Fibroblast of lung (primary cell): ENCODE data around the gene ZBTB33. TPM values are rescaled to one million over a fixed set of nuclear protein-coding genes. Genes with fewer than 3 reads are reported as not detected.

ENCODE experiments used
- DNase-seq, 2 donors: peaks; one replicate each; pipeline versions ENCODE4 v3.0.0 to v3.0.0-alpha.2; 2010; ENCODE audit warnings: low read depth in 2 of 2
- H2AFZ ChIP-seq: 2 replicates; pipeline ENCODE4 v1.5.1; 2012; ENCODE audit warnings: low read length, control low read depth, inconsistent platforms
- H3K27ac ChIP-seq: 2 replicates; pipeline ENCODE4 v1.5.1; 2011; ENCODE audit warnings: low read length, control low read depth; ENCODE audit not compliant: insufficient read depth
- H3K27me3 ChIP-seq: 2 replicates; pipeline ENCODE4 v1.5.1; 2011; ENCODE audit warnings: mild to moderate bottlenecking, low read length; ENCODE audit not compliant: control insufficient read depth, insufficient read depth
- H3K36me3 ChIP-seq: 2 replicates; pipeline ENCODE4 v1.5.1; 2011; ENCODE audit warnings: low read length; ENCODE audit not compliant: control insufficient read depth, insufficient read depth
- H3K4me1 ChIP-seq: 2 replicates; pipeline ENCODE4 v1.5.1; 2011; ENCODE audit warnings: low read length; ENCODE audit not compliant: control insufficient read depth, insufficient read depth; ENCODE audit errors: extremely low read depth
- H3K4me2 ChIP-seq: 2 replicates; pipeline ENCODE4 v1.5.1; 2011; ENCODE audit warnings: low read length, control low read depth; ENCODE audit not compliant: insufficient read depth; ENCODE audit errors: extremely low read depth
- H3K4me3 ChIP-seq, 4 experiments: fragments of 200-600 bp in 1 of 4; sonication (generic) in 1 of 4; replicated peaks in 1 of 4; 2 replicates each; pipeline ENCODE4 v1.5.1; 2011 to 2016; ENCODE audit warnings: low read length in 4 of 4, low read depth in 3 of 4, mild to moderate bottlenecking in 3 of 4, control low read depth in 2 of 4, inconsistent platforms in 1 of 4, mixed read lengths in 1 of 4; ENCODE audit not compliant: insufficient read depth in 1 of 4; ENCODE audit errors: control extremely low read depth in 1 of 4
- H3K79me2 ChIP-seq: 2 replicates; pipeline ENCODE4 v1.5.1; 2012; ENCODE audit warnings: mild to moderate bottlenecking, low read length, inconsistent platforms; ENCODE audit not compliant: control insufficient read depth, insufficient read depth
- H3K9ac ChIP-seq: 2 replicates; pipeline ENCODE4 v1.5.1; 2011; ENCODE audit warnings: mild to moderate bottlenecking, low read length, control low read depth; ENCODE audit not compliant: insufficient read depth
- H3K9me3 ChIP-seq: 2 replicates; pipeline ENCODE4 v1.5.1; 2012; ENCODE audit warnings: low read depth, low read length; ENCODE audit not compliant: control insufficient read depth, insufficient read depth
- H4K20me1 ChIP-seq: 2 replicates; pipeline ENCODE4 v1.5.1; 2011; ENCODE audit warnings: low read length; ENCODE audit not compliant: control insufficient read depth, insufficient read depth; ENCODE audit errors: extremely low read depth
- CTCF ChIP-seq, 2 donors: IDR thresholded peaks in 1 of 2; conservative IDR thresholded peaks in 1 of 2; 1 replicate in 1 of 2; 2 replicates in 1 of 2; pipeline ENCODE4 v1.5.1; 2011 to 2012; ENCODE audit warnings: low read length in 2 of 2, control low read depth in 1 of 2, inconsistent platforms in 1 of 2, low read depth in 1 of 2, mild to moderate bottlenecking in 1 of 2
- EZH2 ChIP-seq: IDR thresholded peaks from 2 replicates; pipeline ENCODE4 v1.5.1; 2012; ENCODE audit warnings: low read length, control low read depth, mild to moderate bottlenecking; ENCODE audit errors: missing control alignments
- polyA plus RNA-seq, 2 donors: library from polyadenylated mRNA; depleted of rRNA in 1 of 2; stranded (reverse) in 1 of 2; unstranded in 1 of 2; fragments of >200 nt; gene quantifications; 2 replicates each; pipeline ENCODE4 v1.2.1, GENCODE V29; 2011 to 2012; ENCODE audit warnings: missing spikeins in 1 of 2
- total RNA-seq: library from RNA; depleted of rRNA; stranded (reverse); fragments of >200 nt; gene quantifications from 2 replicates; pipeline ENCODE4 v1.2.1, GENCODE V29; 2014

ZBTB33 gene
- total and polyA plus RNA-seq, 2 donors (not counting 1 experiment from before 2014, with no cell fraction given): 6.6 to 9.7 TPM

- H3K36me3 ChIP-seq: no peaks in the 10 kb centered on the region
- no peaks in the 10 kb centered on the region for H3K9me3 ChIP-seq
- H3K27ac ChIP-seq: peak overlapping the region; percentile 72
- no peaks in the 10 kb centered on the region for H4K20me1 ChIP-seq
- peaks cover 11% of the 10 kb centered on the region for H3K79me2 ChIP-seq
- DNase-seq: peak; percentile 18 to 25
- no peaks in the 10 kb centered on the region for H3K4me1 ChIP-seq
- H3K9ac ChIP-seq: peak overlapping the region; percentile 70
- TF ChIP-seq EZH2 (no peak), CTCF (conservative IDR thresholded peaks at IDR 0.05 in 1 of 2, IDR thresholded peaks at IDR 0.05 in 1 of 2; ENCODE audit: low read depth in 1 of 2, low read length in 2 of 2) (no peak)
- H3K4me3 ChIP-seq: peak overlapping the region; percentile 44 to 83 (median 59)
- peak overlapping the region; percentile 56 for H3K4me2 ChIP-seq
- H2AFZ ChIP-seq: no peak overlapping the region
- H3K27me3 ChIP-seq: no peaks in the 10 kb centered on the region
These were observed 929 bp downstream of the ZBTB33 start for GRCh38 chrX:120251471-120252011.

DNA sequence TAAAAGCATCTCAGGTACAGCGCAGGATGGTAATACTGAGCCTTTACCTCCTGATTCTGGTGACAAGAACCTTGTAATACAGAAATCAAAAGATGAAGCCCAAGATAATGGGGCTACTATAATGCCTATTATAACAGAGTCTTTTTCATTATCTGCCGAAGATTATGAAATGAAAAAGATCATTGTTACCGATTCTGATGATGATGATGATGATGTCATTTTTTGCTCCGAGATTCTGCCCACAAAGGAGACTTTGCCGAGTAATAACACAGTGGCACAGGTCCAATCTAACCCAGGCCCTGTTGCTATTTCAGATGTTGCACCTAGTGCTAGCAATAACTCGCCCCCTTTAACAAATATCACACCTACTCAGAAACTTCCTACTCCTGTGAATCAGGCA, 3.2 kb downstream of the ZBTB33 start:
- peaks cover 11% of the 10 kb centered on the region for H3K79me2 ChIP-seq
- no peak overlapping the region for H2AFZ ChIP-seq
- no peak overlapping the region for H3K4me2 ChIP-seq
- no peak for DNase-seq
- H3K9ac ChIP-seq: no peak overlapping the region
- no peaks in the 10 kb centered on the region for H3K4me1 ChIP-seq
- H3K27me3 ChIP-seq: no peaks in the 10 kb centered on the region
- no peaks in the 10 kb centered on the region for H3K36me3 ChIP-seq
- H3K27ac ChIP-seq: no peak overlapping the region
- TF ChIP-seq CTCF (conservative IDR thresholded peaks at IDR 0.05 in 1 of 2, IDR thresholded peaks at IDR 0.05 in 1 of 2; ENCODE audit: low read depth in 1 of 2, low read length in 2 of 2) (no peak), EZH2 (no peak)
- no peaks in the 10 kb centered on the region for H4K20me1 ChIP-seq
- H3K4me3 ChIP-seq: no peak overlapping the region
- H3K9me3 ChIP-seq: no peaks in the 10 kb centered on the region

GRCh38 chrX:120260369-120260768, 9.8 kb downstream of the ZBTB33 start:
- no peaks in the 10 kb centered on the region for H3K79me2 ChIP-seq
- no peaks in the 10 kb centered on the region for H4K20me1 ChIP-seq
- no peak overlapping the region for H3K9ac ChIP-seq
- no peak for DNase-seq
- no peak overlapping the region for H3K27ac ChIP-seq
- no peak overlapping the region for H3K4me3 ChIP-seq
- no peaks in the 10 kb centered on the region for H3K4me1 ChIP-seq
- H2AFZ ChIP-seq: no peak overlapping the region
- H3K27me3 ChIP-seq: no peaks in the 10 kb centered on the region
- no peaks in the 10 kb centered on the region for H3K36me3 ChIP-seq
- no peak for TF ChIP-seq CTCF (conservative IDR thresholded peaks at IDR 0.05 in 1 of 2, IDR thresholded peaks at IDR 0.05 in 1 of 2; ENCODE audit: low read depth in 1 of 2, low read length in 2 of 2)
- no peak for TF ChIP-seq EZH2
- H3K9me3 ChIP-seq: no peaks in the 10 kb centered on the region
- H3K4me2 ChIP-seq: no peak overlapping the region
